ENCODE results near the gene NLRC5. TPM values are rescaled to one million over a fixed set of nuclear protein-coding genes. Genes with fewer than 3 reads are reported as not detected.
A peak's percentile ranks its signal among the peaks of the same experiment; 100 is the strongest.

NLRC5 gene
- total RNA-seq, 1 donor from 2014 or later: 114 TPM

DNA sequence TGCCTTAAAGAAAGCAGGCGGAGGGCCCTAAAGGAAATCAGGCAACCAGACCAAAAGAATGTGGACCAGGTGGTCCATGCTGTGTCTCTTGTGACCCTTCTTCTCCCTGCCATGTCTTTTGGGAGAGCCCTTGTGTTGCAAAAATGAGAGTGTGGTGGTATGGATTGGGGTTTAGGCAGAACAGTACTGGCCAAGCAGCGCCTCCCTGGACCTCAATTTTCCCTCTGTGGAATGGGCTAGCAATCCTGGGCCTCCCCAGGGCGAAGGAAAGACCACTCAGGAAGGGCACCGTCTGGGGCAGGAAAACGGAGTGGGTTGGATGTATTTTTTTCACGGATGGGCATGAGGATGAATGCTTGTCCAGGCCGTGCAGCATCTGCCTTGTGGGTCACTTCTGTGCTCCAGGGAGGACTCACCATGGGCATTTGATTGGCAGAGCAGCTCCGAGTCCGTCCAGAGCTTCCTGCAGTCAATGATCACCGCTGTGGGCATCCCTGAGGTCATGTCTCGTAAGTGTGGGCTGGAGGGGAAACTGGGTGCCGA is 7.6 kb upstream of the NLRC5 start:
- no peak for DNase-seq (ENCODE audit: extremely low spot score in 2 of 2)
- TF ChIP-seq CTCF (IDR thresholded peaks at IDR 0.05): no peak
- no peaks in the 10 kb centered on the region for H3K9me3 ChIP-seq
- no peak overlapping the region for H3K4me3 ChIP-seq
- no peaks in the 10 kb centered on the region for H3K36me3 ChIP-seq
- intact Hi-C loops (cut with DNase I): loop anchor here (5.0 kb wide), 1 partner anchor 284 kb away; no protein-coding TSS in a partner anchor
- H3K27me3 ChIP-seq: no peaks in the 10 kb centered on the region
- H3K27ac ChIP-seq: no peak overlapping the region
- H3K4me1 ChIP-seq: peaks cover 26% of the 10 kb centered on the region

GRCh38 chr16:56982695-56983094 is 6.7 kb upstream of the NLRC5 start:
- no peak for DNase-seq (ENCODE audit: extremely low spot score in 2 of 2)
- Histone ChIP-seq H3K4me1 (peaks cover 27% of the 10 kb centered on the region), H3K9me3 (no peaks in the 10 kb centered on the region), H3K27ac (no peak overlapping the region), H3K4me3 (no peak overlapping the region), H3K27me3 (no peaks in the 10 kb centered on the region), H3K36me3 (no peaks in the 10 kb centered on the region)
- intact Hi-C loops (cut with DNase I): loop anchor here (5.0 kb wide), 1 partner anchor 285 kb away; no protein-coding TSS in a partner anchor
- TF ChIP-seq POLR2A (IDR thresholded peaks at IDR 0.05) (no peak), POLR2AphosphoS5 (IDR thresholded peaks at IDR 0.05; ENCODE audit: insufficient read depth in 1 of 2, low read depth in 1 of 2) (no peak), CTCF (IDR thresholded peaks at IDR 0.05) (no peak)

DNA sequence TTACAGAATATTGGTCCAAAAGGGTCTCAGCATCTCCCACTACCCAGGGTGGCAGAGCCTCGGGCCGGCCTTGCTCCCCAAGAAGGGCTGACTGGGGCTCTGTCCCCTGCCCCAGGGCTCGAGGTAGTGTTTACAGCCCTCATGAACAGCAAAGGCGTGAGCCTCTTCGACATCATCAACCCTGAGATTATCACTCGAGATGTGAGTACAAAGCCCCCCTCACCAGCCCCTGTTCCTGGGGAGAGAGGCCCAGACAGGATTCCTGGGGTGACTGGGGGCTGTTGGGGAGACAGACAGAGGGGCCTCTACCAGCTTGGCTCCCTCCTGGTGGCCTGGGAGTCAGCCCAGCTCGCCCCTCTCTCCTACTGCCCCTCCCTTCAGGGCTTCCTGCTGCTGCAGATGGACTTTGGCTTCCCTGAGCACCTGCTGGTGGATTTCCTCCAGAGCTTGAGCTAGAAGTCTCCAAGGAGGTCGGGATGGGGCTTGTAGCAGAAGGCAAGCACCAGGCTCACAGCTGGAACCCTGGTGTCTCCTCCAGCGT is 6.1 kb upstream of the NLRC5 start:
- no peak overlapping the region for H3K27ac ChIP-seq
- H3K4me3 ChIP-seq: no peak overlapping the region
- no peak for DNase-seq (ENCODE audit: extremely low spot score in 2 of 2)
- TF ChIP-seq POLR2A (IDR thresholded peaks at IDR 0.05) (no peak), CTCF (IDR thresholded peaks at IDR 0.05) (no peak), POLR2AphosphoS5 (IDR thresholded peaks at IDR 0.05; ENCODE audit: insufficient read depth in 1 of 2, low read depth in 1 of 2) (no peak)
- peaks cover 33% of the 10 kb centered on the region for H3K4me1 ChIP-seq
- no peaks in the 10 kb centered on the region for H3K27me3 ChIP-seq
- no peaks in the 10 kb centered on the region for H3K36me3 ChIP-seq
- intact Hi-C loops (cut with DNase I): loop anchor here (5.0 kb wide), 1 partner anchor 286 kb away; no protein-coding TSS in a partner anchor
- H3K9me3 ChIP-seq: no peaks in the 10 kb centered on the region

DNA sequence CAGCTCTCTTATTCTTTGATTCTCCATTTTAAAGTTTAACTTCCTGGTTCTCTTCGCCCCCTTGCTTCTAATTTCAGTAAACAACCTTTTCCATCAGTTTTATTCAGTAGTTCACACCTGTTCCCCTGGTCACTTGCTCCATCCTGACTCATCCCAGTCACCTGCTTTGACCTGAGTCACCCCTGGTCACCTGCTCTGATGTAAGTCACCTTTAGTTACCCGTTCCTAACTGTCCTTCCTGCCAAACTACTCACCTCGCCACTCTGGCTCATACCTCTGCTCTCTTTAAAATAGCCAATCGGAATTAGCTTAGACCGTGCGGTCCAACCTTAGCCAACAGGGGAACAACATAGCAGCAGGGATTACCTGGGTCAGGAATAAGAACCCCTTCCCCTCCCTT is 4.7 kb upstream of the NLRC5 start:
- no peak for DNase-seq (ENCODE audit: extremely low spot score in 2 of 2)
- no peaks in the 10 kb centered on the region for H3K9me3 ChIP-seq
- peaks cover 39% of the 10 kb centered on the region for H3K4me1 ChIP-seq
- H3K36me3 ChIP-seq: no peaks in the 10 kb centered on the region
- TF ChIP-seq CTCF (IDR thresholded peaks at IDR 0.05): no peak
- no peak for TF ChIP-seq POLR2A (IDR thresholded peaks at IDR 0.05)
- peak overlapping the region; percentile 88 for H3K27ac ChIP-seq
- no peak overlapping the region for H3K4me3 ChIP-seq
- no peaks in the 10 kb centered on the region for H3K27me3 ChIP-seq
- intact Hi-C loops (cut with DNase I): loop anchor here (5.0 kb wide), 2 partner anchors 52 to 287 kb away; partner anchors contain the start of gene HERPUD1

DNA sequence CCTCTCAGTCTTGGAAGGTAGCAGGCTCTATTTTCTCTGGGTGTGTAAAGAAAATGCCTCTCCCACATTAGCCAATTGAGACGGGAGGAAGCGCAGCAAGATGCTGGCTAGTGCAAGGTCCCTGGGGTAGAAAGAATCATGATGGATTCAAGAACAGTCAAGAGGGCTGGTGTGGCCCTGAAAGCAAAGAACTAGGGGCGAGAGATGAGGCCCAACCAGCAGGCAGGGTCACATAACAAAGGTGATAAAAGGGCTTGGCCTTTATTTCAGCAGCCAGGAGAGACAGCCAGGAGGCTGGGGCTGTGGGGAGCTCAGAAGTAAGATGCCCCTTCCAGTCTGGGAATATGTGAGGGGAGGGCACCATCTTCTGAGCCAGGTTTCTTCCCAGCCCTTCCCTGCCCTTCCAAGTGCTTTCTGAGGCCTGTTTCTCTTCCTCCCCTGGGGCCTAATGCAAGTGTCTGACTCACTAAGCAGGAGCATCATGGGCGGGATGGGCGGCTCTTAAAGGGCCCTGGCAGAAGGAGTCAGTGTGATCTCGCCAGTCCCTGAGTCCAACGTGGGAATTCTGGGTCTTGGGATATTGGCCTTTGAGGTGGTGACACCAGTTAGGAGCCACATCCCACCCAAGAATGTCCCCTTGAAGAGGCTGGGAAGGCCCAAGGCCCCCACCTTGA is 3.9 kb upstream of the NLRC5 start:
- no peak for DNase-seq (ENCODE audit: extremely low spot score in 2 of 2)
- Histone ChIP-seq H3K27me3 (no peaks in the 10 kb centered on the region), H3K4me1 (peaks cover 47% of the 10 kb centered on the region), H3K9me3 (no peaks in the 10 kb centered on the region), H3K36me3 (no peaks in the 10 kb centered on the region), H3K27ac (peak overlapping the region; percentile 88), H3K4me3 (no peak overlapping the region)
- TF ChIP-seq POLR2AphosphoS5 (IDR thresholded peaks at IDR 0.05; ENCODE audit: insufficient read depth in 1 of 2, low read depth in 1 of 2) (peak; percentile 44 to 67), CTCF (IDR thresholded peaks at IDR 0.05) (no peak)
- intact Hi-C loops (cut with DNase I): loop anchor here (5.0 kb wide), 1 partner anchor 53 kb away; the partner anchor contains the start of gene HERPUD1

Data from vagina (tissue), 2 donors.